Osteocyte (in vitro differentiated cells): Measurements from ENCODE around the gene EPN2. TPM values are rescaled to one million over a fixed set of nuclear protein-coding genes. Genes with fewer than 3 reads are reported as not detected.

Source experiments
- DNase-seq: peaks from one replicate; pipeline ENCODE4 v3.0.0; 2021; ENCODE audit warnings: mixed read lengths; ENCODE audit not compliant: unreplicated experiment; ENCODE audit errors: extremely low spot score
- H3K27ac Mint-ChIP-seq: one replicate; pipeline ENCODE4 v1.8.0; 2021; ENCODE audit warnings: mild to moderate bottlenecking, mixed read lengths; ENCODE audit not compliant: unreplicated experiment
- H3K27me3 Mint-ChIP-seq: one replicate; pipeline ENCODE4 v1.8.0; 2021; ENCODE audit warnings: mixed read lengths; ENCODE audit not compliant: unreplicated experiment
- H3K36me3 Mint-ChIP-seq: one replicate; pipeline ENCODE4 v1.8.0; 2021; ENCODE audit warnings: mixed read lengths; ENCODE audit not compliant: unreplicated experiment
- H3K4me1 Mint-ChIP-seq: one replicate; pipeline ENCODE4 v1.8.0; 2021; ENCODE audit warnings: mixed read lengths; ENCODE audit not compliant: unreplicated experiment
- H3K4me3 Mint-ChIP-seq: one replicate; pipeline ENCODE4 v1.8.0; 2021; ENCODE audit warnings: mild to moderate bottlenecking, moderate library complexity, mixed read lengths; ENCODE audit not compliant: unreplicated experiment
- H3K9me3 Mint-ChIP-seq: one replicate; pipeline ENCODE4 v1.8.0; 2021; ENCODE audit warnings: mixed read lengths; ENCODE audit not compliant: unreplicated experiment
- total RNA-seq: library from RNA; stranded (reverse); gene quantifications from 2 replicates; pipeline ENCODE4 v1.2.1, GENCODE V29; 2021
- TF ChIP-seq, protein P1 (sequence below): fragments of 200-600 bp; sonication (generic); IDR thresholded peaks from 2 replicates; pipeline ENCODE4 v1.5.0; 2021; ENCODE audit warnings: antibody characterized with exemption, mild to moderate bottlenecking, moderate library complexity

The EPN2 gene
- total RNA-seq, 1 donor from 2014 or later: 54.7 TPM

DNA sequence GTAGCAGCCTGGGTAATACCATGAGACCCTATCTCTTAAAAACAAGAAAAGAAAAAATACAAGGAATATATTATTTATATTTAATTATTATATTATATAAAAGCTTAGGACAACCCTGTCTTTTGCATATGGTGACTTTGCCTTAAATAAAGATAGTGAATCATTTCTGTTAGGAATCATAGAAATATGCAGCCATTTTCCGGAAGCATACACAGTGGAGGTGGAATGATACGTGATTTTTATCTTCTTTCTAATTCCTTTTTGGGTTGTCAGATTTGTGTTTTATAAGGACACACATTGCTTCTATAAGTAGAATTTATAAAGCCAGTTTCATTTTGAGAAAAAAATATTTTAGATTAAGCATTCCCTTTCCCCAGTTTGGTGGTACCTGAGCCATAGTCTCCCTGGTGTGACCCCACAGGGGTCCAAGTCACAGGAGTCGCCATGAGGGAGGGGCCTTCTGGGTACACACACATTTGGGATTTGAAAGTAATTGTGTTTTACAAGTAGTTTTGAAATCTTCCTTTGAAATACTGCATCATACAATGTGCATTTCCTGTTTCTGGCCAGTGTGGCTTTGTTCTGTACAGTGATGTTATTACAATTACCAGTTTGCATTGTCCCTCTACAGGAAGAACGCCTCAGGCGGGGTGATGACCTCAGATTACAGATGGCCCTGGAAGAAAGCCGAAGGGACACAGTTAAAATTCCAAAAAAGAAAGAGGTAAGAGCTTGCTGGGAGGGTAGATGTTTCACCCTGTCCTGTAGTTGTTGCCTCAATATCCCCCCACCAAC is 74.5 kb downstream of the EPN2 start:
- peak overlapping the region; percentile 38 for H3K27ac Mint-ChIP-seq
- H3K4me1 Mint-ChIP-seq: peaks cover 7% of the 10 kb centered on the region
- no peak overlapping the region for H3K4me3 Mint-ChIP-seq

DNA sequence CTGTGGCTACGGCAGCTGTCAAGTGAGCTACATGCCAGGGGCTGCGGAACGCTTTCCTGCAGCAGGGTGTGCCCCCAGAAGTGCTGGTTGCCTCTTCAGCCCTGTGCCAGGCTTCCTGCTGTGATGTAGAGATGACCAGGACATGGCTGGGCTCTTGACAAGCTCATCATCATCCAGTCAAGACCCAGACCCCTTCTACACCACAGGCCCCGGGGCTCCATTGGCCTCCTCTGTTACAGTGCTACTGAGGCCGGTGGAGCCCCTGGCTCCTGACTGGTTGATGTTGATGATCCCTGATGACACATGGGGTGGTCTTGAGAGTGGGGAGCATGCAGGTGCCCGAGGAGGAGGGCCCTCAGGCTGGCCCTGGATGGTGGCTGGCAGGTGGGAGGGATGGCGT is 75.2 kb downstream of the EPN2 start:
- TF ChIP-seq, protein P1, sequence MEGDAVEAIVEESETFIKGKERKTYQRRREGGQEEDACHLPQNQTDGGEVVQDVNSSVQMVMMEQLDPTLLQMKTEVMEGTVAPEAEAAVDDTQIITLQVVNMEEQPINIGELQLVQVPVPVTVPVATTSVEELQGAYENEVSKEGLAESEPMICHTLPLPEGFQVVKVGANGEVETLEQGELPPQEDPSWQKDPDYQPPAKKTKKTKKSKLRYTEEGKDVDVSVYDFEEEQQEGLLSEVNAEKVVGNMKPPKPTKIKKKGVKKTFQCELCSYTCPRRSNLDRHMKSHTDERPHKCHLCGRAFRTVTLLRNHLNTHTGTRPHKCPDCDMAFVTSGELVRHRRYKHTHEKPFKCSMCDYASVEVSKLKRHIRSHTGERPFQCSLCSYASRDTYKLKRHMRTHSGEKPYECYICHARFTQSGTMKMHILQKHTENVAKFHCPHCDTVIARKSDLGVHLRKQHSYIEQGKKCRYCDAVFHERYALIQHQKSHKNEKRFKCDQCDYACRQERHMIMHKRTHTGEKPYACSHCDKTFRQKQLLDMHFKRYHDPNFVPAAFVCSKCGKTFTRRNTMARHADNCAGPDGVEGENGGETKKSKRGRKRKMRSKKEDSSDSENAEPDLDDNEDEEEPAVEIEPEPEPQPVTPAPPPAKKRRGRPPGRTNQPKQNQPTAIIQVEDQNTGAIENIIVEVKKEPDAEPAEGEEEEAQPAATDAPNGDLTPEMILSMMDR: no peak
- no peak for DNase-seq
- Mint-ChIP-seq H3K36me3 (peaks cover 16% of the 10 kb centered on the region), H3K4me1 (peaks cover 14% of the 10 kb centered on the region), H3K4me3 (no peak overlapping the region), H3K27ac (no peak overlapping the region), H3K27me3 (no peaks in the 10 kb centered on the region), H3K9me3 (no peaks in the 10 kb centered on the region)

More for the DNA sequence above, 74.5 kb downstream of the EPN2 start:
- no peaks in the 10 kb centered on the region for H3K9me3 Mint-ChIP-seq
- H3K36me3 Mint-ChIP-seq: peaks cover 16% of the 10 kb centered on the region
- TF ChIP-seq, protein P1: no peak
- DNase-seq: no peak
- H3K27me3 Mint-ChIP-seq: no peaks in the 10 kb centered on the region

DNA sequence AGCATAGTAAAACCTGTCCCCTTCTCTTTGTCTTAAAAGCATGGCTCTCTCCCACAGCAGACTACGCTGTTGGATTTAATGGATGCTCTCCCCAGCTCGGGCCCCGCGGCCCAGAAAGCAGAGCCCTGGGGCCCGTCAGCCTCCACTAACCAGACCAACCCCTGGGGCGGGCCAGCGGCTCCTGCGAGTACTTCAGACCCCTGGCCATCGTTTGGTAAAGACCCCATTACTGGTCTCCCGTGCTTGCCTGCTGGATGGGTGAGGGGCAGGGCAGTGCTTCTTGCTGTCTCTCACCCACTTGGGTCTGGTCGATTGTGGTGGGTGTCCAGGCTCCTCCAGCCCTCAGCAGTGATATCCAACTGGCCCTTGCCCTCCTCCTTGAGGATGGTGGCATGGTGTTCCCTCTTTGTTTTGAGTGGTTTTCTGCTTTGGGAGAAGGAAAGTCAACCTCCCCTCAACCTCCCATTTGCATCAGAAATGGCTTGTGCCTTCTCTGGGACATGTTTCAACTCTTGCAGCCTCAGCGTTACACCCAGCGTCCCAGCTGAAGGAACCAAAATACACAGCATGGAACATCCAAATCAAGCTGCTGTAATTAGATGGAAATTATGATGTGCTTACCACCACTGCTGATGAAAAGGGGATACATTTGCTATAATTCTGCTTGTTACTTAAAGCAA is 76.0 kb downstream of the EPN2 start:
- TF ChIP-seq, protein P1: no peak
- H3K36me3 Mint-ChIP-seq: peaks cover 16% of the 10 kb centered on the region
- H3K4me1 Mint-ChIP-seq: peaks cover 20% of the 10 kb centered on the region
- H3K27me3 Mint-ChIP-seq: no peaks in the 10 kb centered on the region
- H3K9me3 Mint-ChIP-seq: no peaks in the 10 kb centered on the region
- no peak overlapping the region for H3K27ac Mint-ChIP-seq
- no peak for DNase-seq
- no peak overlapping the region for H3K4me3 Mint-ChIP-seq

DNA sequence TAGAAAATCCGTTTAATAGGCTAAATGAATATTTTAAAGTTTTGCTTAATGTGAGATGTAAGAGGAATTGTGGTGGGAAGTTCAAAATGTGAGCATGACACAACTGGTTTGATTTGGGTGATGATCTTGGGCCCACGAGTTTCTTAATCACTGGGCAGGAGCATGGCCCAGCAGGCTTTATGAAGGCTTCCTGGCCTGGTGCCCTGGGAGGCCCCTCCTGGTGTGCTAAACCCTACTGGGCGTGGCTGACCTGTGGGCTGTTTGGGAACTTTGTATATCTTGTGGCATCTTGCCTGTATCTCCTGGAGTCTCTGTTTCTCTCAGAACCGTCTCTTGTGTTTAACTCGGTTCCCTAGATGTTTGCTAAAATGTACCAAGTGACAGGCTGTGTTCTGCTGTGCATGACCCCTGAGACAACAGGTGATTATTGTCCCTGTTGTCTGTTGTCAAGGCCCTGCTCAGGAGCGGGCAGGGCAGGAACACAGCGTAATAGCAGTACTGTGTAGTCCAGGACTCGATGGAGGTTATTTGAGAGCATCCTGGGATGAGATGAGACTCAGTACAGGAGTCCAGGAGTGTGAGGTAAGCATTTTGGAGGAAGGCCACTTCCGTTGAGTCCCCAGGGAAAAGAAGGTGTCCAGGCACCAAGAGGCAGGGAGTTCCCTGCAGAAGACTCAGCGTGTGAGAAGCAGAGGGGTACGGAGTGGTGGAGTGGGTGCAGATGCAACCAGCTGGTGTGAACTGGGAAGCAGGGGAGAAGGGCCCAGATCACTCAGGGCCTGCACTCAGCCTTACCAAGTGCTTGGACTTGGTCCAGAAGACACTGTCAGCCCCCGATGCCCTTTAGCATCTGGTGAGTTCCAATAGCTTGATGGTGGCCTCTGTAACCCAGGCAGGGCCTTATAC is 76.8 kb downstream of the EPN2 start:
- H3K4me1 Mint-ChIP-seq: peaks cover 20% of the 10 kb centered on the region
- H3K27me3 Mint-ChIP-seq: no peaks in the 10 kb centered on the region
- TF ChIP-seq, protein P1: no peak
- peaks cover 16% of the 10 kb centered on the region for H3K36me3 Mint-ChIP-seq
- no peak for DNase-seq
- peak overlapping the region; percentile 19 for H3K27ac Mint-ChIP-seq
- no peak overlapping the region for H3K4me3 Mint-ChIP-seq
- no peaks in the 10 kb centered on the region for H3K9me3 Mint-ChIP-seq
